ENCODE measurements around the gene GUCY1A2.

DNA sequence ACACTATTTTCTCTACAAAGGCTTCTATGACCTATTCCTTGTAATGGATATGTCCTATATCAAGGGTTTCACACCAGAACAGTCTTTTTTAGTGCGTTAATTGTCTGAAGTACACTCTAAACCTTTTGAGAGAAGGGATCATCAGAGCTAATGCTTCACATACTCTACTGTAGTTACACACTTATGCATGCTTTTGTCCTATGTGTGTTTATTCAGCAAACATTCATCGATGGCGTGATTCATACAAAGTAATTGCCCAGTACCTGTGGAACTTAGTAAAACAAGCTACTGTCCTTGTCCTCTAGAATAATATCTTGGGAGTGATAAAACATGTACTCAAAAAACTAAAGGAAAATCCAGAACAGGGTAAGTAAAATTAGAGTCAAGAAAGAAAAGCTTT is 139.2 kb downstream of the GUCY1A2 start:
- TF ChIP-seq POLR2A (IDR thresholded peaks at IDR 0.05; ENCODE audit: low read depth) (no peak), POLR2AphosphoS5 (IDR thresholded peaks at IDR 0.05) (no peak)
- TF ChIP-seq, protein P1, sequence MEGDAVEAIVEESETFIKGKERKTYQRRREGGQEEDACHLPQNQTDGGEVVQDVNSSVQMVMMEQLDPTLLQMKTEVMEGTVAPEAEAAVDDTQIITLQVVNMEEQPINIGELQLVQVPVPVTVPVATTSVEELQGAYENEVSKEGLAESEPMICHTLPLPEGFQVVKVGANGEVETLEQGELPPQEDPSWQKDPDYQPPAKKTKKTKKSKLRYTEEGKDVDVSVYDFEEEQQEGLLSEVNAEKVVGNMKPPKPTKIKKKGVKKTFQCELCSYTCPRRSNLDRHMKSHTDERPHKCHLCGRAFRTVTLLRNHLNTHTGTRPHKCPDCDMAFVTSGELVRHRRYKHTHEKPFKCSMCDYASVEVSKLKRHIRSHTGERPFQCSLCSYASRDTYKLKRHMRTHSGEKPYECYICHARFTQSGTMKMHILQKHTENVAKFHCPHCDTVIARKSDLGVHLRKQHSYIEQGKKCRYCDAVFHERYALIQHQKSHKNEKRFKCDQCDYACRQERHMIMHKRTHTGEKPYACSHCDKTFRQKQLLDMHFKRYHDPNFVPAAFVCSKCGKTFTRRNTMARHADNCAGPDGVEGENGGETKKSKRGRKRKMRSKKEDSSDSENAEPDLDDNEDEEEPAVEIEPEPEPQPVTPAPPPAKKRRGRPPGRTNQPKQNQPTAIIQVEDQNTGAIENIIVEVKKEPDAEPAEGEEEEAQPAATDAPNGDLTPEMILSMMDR (IDR thresholded peaks at IDR 0.05), result no peak
